ENCODE results near the gene RCAN1.
A peak's percentile ranks its signal among the peaks of the same experiment; 100 is the strongest.

The RCAN1 gene

DNA sequence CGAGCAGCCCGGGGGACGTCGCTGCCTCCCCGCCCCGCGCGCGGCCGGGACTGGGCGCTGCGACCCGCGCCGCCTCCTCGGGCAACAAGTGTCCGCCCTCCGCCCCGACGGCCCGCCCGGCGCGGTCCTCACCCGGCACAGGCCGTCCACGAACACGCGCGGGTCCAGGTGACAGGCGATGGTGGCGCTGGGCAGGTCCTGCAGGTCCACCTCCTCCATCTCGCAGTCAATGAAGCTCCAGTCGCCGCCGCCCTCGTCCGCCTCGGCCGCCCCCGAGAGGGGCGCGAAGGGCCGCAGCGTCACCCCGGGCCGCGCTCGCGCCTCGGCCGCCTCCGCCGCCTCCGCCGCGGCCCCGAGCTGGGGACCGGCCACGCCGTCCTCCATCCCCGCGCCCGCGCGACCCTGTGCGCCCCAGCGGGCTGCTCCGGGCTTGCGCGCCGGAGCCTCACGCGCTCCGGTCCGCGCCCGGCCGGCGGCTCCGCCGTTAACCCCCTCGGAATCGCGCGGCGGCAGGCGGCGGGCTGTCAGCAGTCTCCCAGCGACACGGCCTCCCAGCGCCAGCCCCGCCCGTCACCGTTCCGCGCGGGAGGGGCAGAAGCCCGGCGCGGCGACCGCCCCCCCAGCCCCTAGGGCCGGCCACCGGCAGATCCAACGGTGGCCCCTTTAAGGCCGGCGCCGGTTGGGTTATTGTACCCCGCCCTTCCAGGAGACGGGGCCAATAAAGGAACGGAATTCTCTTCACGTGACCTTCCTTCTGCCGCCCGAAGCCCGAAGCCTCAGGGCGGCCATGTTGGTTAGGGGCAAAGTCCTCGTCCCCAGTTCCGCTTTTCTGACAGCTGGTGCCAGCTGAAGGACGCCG is at the start of gene RCAN1:
RCAN1 (minus strand) TSS at position 486 of the 859 bp plus-strand sequence; CDS start at position 384, 102 bp downstream.
- Mint-ChIP-seq H3K4me3 (peak within 1 kb of the TSS; percentile 83), H3K27ac (peak within 1 kb of the TSS; percentile 89), H3K9me3 (no peaks in the 10 kb centered on the region), H3K4me1 (ENCODE audit: low read depth) (peaks cover 31% of the 10 kb centered on the region), H3K27me3 (no peaks in the 10 kb centered on the region), H3K36me3 (ENCODE audit: low read depth) (peaks cover 3% of the 10 kb centered on the region)
- peak; percentile 89 for DNase-seq

DNA sequence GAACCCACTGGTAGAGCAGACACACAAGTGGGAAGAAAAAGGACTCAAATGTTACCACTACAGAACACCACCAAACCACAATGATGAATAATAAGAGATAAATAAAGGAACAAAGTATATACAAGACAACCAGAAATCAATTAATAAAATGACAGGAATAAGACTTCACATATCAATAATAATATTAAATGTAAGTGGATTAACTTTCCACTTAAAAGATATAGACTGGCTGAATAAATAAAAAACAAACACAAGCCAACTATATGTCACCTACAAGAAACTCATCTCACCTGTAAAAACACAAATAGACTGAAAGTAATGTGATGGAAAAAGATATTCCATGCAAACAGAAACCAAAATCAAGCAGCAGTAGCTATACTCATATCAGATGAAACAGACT is 46.9 kb upstream of the RCAN1 start:
- Mint-ChIP-seq H3K4me3 (no peak overlapping the region), H3K36me3 (ENCODE audit: low read depth) (no peaks in the 10 kb centered on the region), H3K4me1 (ENCODE audit: low read depth) (no peaks in the 10 kb centered on the region), H3K9me3 (peaks cover 17% of the 10 kb centered on the region), H3K27me3 (peaks cover 68% of the 10 kb centered on the region), H3K27ac (no peak overlapping the region)
- no peak for DNase-seq

DNA sequence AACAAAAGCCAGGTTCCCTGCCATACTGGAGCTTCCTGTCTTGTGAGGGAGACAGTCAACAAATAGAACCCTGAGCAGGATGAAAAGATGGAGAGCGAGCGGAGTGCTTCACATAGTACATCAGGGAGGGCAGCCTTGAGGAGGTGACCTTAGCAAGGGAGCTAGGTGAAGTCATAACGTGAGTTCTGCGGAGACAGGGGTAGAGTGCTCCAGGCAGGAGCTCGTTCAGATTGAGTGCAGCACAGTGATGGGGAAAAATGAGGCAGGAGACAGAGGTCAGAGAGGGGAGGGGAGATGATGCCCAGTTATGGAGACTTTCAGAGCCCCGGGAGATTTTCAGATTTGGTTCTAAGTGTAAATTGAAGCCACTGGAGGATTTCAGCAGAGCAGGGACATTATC is 38.6 kb upstream of the RCAN1 start:
- no peaks in the 10 kb centered on the region for H3K36me3 Mint-ChIP-seq (ENCODE audit: low read depth)
- no peak overlapping the region for H3K27ac Mint-ChIP-seq
- H3K9me3 Mint-ChIP-seq: peaks cover 4% of the 10 kb centered on the region
- H3K4me1 Mint-ChIP-seq (ENCODE audit: low read depth): peaks cover 2% of the 10 kb centered on the region
- DNase-seq: no peak
- H3K27me3 Mint-ChIP-seq: peaks cover 70% of the 10 kb centered on the region
- H3K4me3 Mint-ChIP-seq: no peak overlapping the region

DNA sequence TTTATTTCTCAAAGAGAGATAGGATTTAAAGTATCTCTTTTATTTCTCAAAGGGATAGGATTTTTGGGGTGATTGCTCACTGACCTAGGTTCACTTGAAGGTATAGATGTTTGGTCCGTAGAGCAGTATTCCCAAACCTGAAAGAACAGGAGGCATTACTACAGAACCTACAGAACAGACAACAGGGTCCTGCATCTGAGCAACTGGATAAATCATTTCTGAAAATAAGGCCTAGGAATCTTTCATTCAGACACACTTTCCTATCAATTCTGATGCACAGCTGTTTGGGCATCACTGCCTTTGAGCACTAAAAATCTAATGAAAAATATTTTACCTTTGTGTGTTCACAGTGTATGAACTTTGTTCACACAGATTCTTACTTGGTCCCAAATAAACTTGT is 36.7 kb upstream of the RCAN1 start:
- Mint-ChIP-seq H3K36me3 (ENCODE audit: low read depth) (no peaks in the 10 kb centered on the region), H3K4me3 (no peak overlapping the region), H3K27ac (no peak overlapping the region), H3K9me3 (peaks cover 4% of the 10 kb centered on the region), H3K4me1 (ENCODE audit: low read depth) (peaks cover under 1% of the 10 kb centered on the region), H3K27me3 (peaks cover 63% of the 10 kb centered on the region)
- DNase-seq: no peak

DNA sequence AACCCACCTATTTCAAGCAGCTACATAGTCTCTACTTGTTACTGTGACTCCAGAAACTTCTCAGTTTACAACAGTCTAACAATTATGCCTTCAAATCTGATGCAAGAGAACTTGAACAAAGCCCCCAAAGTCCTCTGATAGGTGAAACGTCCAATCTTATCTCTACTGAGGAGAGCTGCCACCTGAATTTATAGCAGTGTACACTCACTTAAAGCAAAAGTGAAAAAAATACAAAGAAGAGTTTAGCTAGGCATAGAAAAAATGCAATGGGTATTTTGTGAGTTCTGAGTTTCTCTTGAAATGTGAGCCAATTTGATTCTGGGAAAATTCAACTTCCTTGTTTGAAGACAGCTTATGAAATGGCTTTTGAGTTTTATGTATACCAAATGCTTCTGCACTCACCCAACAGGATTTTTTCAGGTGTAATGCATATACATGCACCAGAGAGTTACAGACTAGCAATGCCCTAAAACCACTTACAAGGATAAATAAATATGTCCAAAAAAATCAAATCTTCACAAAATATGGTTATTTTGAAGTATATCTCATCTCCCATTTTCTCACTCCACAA is 36.0 kb upstream of the RCAN1 start:
- peaks cover 4% of the 10 kb centered on the region for H3K9me3 Mint-ChIP-seq
- H3K36me3 Mint-ChIP-seq (ENCODE audit: low read depth): no peaks in the 10 kb centered on the region
- H3K27ac Mint-ChIP-seq: no peak overlapping the region
- DNase-seq: no peak
- no peaks in the 10 kb centered on the region for H3K4me1 Mint-ChIP-seq (ENCODE audit: low read depth)
- H3K27me3 Mint-ChIP-seq: peaks cover 56% of the 10 kb centered on the region
- no peak overlapping the region for H3K4me3 Mint-ChIP-seq

DNA sequence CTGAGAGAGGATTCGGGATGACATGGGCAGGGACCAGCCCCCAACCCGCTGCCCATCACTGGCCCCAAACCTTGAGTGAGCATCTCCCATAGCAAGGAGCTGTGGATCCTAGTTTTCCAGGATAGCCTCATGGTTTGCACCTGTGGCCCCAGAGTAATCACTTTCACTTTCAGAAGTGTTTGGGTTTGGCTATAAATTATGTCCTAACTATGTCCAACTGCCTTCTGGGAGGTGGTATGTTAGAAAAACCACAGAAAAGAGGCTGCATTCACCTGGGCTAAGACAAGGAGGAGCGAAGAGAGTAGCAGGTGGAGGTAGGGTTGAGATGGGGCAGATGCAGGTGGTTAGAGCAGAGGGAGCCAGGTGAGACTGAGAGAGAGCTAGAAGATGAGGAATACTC is 34.5 kb upstream of the RCAN1 start:
- peaks cover 47% of the 10 kb centered on the region for H3K27me3 Mint-ChIP-seq
- no peak for DNase-seq

DNA sequence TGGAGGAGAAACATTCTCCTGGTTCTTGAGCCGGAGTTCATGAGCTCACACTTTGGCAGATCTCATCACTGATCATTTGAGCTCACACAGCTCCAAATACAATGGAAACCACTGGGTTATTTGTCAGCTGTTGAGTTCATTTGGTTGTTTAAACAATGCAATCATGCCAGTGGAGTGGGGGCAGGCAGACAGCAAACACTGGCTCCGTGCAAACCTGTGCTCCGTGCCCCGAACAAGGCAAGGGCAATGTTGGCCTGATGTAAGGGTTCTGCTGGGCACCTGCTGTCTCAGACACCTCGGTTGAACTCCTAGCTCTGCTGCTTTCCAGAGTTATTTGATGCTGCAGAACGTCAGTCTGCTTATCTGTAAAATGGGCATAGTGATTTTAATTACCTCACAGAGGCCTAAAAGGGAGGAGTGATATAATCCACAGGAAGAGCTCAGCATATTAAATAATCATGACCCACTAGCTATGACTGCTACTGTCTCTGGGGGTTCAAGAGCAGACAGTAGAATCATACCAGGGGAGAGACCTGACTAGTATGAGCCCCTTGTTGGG is 33.9 kb upstream of the RCAN1 start:
- H3K27ac Mint-ChIP-seq: no peak overlapping the region
- no peak overlapping the region for H3K4me3 Mint-ChIP-seq
- DNase-seq: no peak
- H3K4me1 Mint-ChIP-seq (ENCODE audit: low read depth): no peaks in the 10 kb centered on the region
- peaks cover 4% of the 10 kb centered on the region for H3K9me3 Mint-ChIP-seq
- H3K27me3 Mint-ChIP-seq: peaks cover 44% of the 10 kb centered on the region
- no peaks in the 10 kb centered on the region for H3K36me3 Mint-ChIP-seq (ENCODE audit: low read depth)

More for the DNA sequence above, 34.5 kb upstream of the RCAN1 start:
- Mint-ChIP-seq H3K4me1 (ENCODE audit: low read depth) (no peaks in the 10 kb centered on the region), H3K9me3 (peaks cover 4% of the 10 kb centered on the region), H3K36me3 (ENCODE audit: low read depth) (no peaks in the 10 kb centered on the region), H3K4me3 (no peak overlapping the region), H3K27ac (no peak overlapping the region)

DNA sequence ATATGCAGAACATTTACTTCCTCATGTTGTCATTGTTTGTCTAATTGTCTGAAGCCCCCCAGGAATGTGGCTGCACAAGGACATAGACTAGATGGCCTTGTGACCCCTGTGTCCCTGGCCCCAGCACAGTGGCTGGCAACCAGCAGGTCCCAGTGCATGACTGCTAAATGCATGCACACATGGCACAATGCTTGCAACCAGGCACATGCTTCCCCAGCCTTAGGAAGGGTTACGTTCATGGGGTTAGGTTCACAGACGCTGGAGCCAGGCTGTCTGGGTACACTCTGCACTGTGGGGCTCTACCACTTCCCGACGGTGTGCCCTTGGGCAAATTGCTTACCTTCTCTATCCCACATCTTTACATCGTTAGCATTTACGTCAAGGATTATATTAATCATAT is 32.6 kb upstream of the RCAN1 start:
- Mint-ChIP-seq H3K4me1 (ENCODE audit: low read depth) (peaks cover 1% of the 10 kb centered on the region), H3K27ac (no peak overlapping the region), H3K36me3 (ENCODE audit: low read depth) (no peaks in the 10 kb centered on the region), H3K9me3 (peaks cover 4% of the 10 kb centered on the region), H3K27me3 (peaks cover 32% of the 10 kb centered on the region), H3K4me3 (no peak overlapping the region)
- no peak for DNase-seq

DNA sequence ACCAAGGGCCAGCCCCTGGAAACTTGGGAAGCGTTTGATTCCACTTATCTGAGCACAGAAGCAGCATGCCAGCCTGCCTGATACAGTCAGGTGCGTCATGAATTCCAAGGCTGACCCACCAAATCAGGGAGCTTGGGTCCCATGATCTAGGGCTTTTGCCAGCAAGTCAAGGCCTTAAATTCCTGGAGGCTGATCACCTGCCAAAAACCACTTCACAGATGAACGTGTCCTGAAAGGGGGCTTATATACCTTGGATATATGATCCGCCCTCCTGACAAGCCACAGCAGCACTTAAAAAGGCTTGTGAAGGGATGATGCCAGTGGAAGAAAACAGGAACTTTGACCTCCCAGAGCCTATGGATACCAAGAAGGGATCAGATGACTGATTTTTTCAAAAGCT is 29.9 kb upstream of the RCAN1 start:
- Mint-ChIP-seq H3K27ac (no peak overlapping the region), H3K4me1 (ENCODE audit: low read depth) (peaks cover 23% of the 10 kb centered on the region)

DNA sequence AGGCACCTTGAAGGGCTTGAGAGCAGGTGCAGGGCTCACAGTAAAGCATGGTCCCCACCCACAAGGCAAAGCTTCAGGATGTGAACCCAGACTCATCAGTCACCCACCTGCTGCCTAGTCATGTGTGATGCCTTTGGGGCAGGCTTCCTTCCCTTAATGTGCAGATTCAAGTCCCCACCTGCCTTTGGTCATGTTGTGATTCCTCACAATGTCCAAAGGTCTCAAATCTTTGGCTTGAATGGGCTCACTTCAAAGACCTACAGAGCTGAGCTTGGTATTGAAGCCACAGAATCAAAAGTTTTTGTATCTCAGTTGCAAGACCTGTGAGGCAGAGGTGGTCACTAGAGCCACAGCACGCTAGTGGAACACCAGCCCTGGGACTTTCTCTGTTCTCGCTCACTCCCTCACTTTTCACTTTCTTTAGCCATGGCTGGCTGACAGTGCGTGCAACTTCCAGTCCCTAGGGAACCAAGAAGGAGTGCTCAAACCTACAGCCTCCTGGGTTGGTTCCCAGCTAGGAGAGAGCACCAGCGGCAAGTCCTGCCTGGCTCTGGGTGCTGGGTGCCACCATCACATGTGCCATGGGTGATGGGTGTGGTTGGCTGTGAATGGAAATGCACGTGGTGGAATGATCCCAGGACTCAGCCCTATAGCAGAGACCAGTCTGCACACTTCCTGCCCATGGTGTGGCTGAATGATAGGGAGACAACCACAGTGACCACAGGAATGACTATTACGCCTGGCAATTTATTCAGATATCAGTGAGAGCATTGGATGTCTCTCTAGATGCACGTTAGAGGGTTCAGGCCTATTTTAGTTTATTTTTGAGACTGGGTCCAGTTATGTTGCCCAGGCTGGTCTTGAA is 27.5 kb upstream of the RCAN1 start:
- DNase-seq: no peak
- no peak overlapping the region for H3K4me3 Mint-ChIP-seq

More for the DNA sequence above, 29.9 kb upstream of the RCAN1 start:
- H3K9me3 Mint-ChIP-seq: no peaks in the 10 kb centered on the region
- no peaks in the 10 kb centered on the region for H3K36me3 Mint-ChIP-seq (ENCODE audit: low read depth)
- H3K27me3 Mint-ChIP-seq: peaks cover 12% of the 10 kb centered on the region
- no peak for DNase-seq
- H3K4me3 Mint-ChIP-seq: no peak overlapping the region

DNA sequence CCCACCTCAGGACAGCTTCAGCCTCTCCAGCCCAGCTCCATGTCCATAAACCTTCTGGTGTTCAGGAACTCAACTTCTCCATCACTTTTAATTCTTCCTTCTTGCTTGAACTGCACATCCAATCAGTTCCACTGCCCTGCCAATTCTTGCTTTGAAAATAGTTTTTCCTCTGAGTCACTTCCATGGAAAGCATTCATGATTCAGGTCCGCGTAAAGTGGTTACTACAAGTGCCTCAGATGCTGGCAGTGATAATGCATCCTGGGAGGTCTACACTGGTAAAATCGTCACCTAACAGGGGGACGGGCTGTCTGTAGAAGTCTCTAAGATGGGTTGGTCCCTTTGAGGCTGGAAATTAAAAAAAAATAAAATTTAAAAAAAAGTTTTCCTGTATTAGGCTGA is 25.9 kb upstream of the RCAN1 start:
- Mint-ChIP-seq H3K36me3 (ENCODE audit: low read depth) (no peaks in the 10 kb centered on the region), H3K4me3 (peak overlapping the region; percentile 58), H3K4me1 (ENCODE audit: low read depth) (peaks cover 37% of the 10 kb centered on the region), H3K9me3 (no peaks in the 10 kb centered on the region), H3K27ac (peak overlapping the region; percentile 90), H3K27me3 (no peaks in the 10 kb centered on the region)
- no peak for DNase-seq

More for the DNA sequence above, 27.5 kb upstream of the RCAN1 start:
- H3K36me3 Mint-ChIP-seq (ENCODE audit: low read depth): no peaks in the 10 kb centered on the region
- peaks cover 4% of the 10 kb centered on the region for H3K27me3 Mint-ChIP-seq
- peaks cover 37% of the 10 kb centered on the region for H3K4me1 Mint-ChIP-seq (ENCODE audit: low read depth)
- H3K27ac Mint-ChIP-seq: no peak overlapping the region
- H3K9me3 Mint-ChIP-seq: no peaks in the 10 kb centered on the region

DNA sequence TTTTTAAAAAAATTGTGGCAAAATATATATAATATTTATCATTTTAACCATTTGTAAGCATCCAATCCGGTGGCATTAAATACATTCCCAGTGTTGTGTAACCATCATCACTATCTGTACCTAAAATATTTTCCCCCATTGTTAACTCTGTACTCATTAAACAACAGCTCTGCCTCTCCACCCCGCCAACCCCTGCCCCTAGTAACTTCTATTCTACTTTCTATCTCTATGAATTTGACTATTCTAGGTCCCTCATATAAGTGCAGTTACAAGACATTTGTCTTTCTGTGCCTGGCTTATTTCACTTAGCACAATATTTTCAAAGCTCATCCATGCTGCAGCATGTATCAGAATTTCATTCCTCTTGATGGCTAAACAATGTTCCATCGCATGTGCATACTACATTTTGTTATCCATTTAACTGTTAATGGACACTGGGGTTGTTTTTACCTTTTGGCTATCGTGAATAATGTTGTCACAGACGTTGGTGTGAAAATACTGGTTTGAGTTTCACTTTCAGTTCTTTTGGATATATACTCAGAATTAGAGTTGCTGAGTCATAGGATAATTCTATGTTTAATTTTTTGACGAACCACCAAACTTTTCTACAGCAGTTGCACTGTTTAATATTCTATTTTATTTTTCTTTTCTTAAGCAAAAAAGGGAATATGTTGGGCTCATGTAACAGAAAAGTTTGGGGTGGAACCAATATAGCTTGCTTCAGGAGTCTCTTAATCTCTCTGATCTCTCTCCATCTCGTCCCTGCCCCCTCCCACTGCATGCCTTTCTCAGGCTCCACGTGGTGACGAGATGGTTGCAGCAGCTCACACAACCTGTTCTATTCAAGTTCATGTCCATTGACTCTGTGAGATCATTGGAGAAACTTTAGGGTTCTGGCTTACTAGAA is 25.2 kb upstream of the RCAN1 start:
- peaks cover 37% of the 10 kb centered on the region for H3K4me1 Mint-ChIP-seq (ENCODE audit: low read depth)
- peak; percentile 51 for DNase-seq
- H3K9me3 Mint-ChIP-seq: no peaks in the 10 kb centered on the region
- peak overlapping the region; percentile 58 for H3K4me3 Mint-ChIP-seq
- peak overlapping the region; percentile 90 for H3K27ac Mint-ChIP-seq
- no peaks in the 10 kb centered on the region for H3K36me3 Mint-ChIP-seq (ENCODE audit: low read depth)
- no peaks in the 10 kb centered on the region for H3K27me3 Mint-ChIP-seq

DNA sequence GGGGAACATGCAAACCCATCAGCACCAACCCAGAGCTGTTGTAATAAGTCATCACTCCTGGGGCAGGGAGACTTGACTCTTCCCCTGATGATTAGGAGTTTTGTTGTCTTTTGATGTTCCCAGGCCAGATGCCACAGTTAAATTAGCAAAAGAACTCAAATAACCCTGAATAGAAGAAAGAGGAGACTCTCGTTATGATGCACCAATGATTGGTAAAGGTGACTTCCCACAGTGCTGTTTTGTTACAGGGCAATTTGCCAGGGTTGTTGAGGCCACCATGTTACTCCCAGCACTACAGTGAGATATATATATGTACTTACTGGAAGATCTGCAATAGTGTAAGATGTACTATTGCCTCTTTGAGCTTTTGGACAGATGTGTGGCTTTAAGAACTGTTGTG is 24.3 kb upstream of the RCAN1 start:
- Mint-ChIP-seq H3K27ac (no peak overlapping the region), H3K4me1 (ENCODE audit: low read depth) (peaks cover 37% of the 10 kb centered on the region), H3K36me3 (ENCODE audit: low read depth) (no peaks in the 10 kb centered on the region), H3K9me3 (no peaks in the 10 kb centered on the region), H3K4me3 (no peak overlapping the region), H3K27me3 (peaks cover 4% of the 10 kb centered on the region)
- DNase-seq: no peak

Data from activated T-cell treated with anti-CD3 and anti-CD28 coated beads, Interleukin-2, amount 50 U/mL, for 24 hours (primary cell).